ENCODE data around the gene RTN4IP1. TPM values are rescaled to one million over a fixed set of nuclear protein-coding genes. Genes with fewer than 3 reads are reported as not detected.

Gene RTN4IP1
- total and polyA plus RNA-seq, 9 of the 15 experiments (the other 6 are each of a cell fraction or from before 2014, with no cell fraction given), result 17.9 to 46.0 (median 22.2) TPM

DNA sequence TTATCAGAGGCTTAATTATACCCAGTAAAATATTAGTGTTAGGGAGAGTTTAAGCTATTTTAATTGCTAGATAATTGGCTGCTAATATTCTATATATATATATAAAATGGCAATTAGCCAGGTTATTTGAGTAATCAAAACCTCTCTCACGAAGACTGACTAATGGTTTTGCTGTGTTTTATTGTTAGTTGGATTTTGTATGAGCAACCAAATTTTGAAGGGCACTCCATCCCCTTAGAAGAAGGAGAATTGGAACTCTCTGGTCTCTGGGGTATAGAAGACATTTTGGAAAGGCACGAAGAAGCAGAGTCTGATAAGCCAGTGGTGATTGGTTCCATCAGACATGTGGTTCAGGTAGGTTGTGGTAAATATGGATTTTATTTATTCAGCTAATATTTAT lies 102.2 kb downstream of the RTN4IP1 start:
- H3K9me1 ChIP-seq (ENCODE audit: control insufficient read depth, insufficient read depth, low read length), result no peaks in the 10 kb centered on the region
- no peaks in the 10 kb centered on the region for H3K36me3 ChIP-seq (ENCODE audit: control insufficient read depth, insufficient read depth, low read length)
- ChIA-PET POLR2A (no interaction called here), CTCF (ENCODE audit: low intra/inter-chr PET ratio) (no interaction called here)
- FAIRE-seq, result no peak
- H3K4me3 ChIP-seq, result no peak overlapping the region
- H3K4me1 ChIP-seq (replicated peaks in 1 of 2; ENCODE audit: control insufficient read depth in 2 of 2, insufficient read depth in 2 of 2, low read length in 2 of 2), result no peaks in the 10 kb centered on the region
- BruUV-seq (replicated peaks), result no TSS peak
- WGBS (ENCODE audit: insufficient coverage, low coverage, missing lambda C conversion rate), result 9% methylated on average over 2 of the region's 2 CpGs
- no peak overlapping the region for H3K27ac ChIP-seq (ENCODE audit: extremely low read depth, low read depth, low read length)
- TF ChIP-seq POLR3G (IDR thresholded peaks at IDR 0.05; ENCODE audit: extremely low read depth, insufficient read length, insufficient replicate concordance) (no peak), SIN3A (IDR thresholded peaks at IDR 0.05; ENCODE audit: borderline replicate concordance in 2 of 2, control insufficient read depth in 1 of 2, low read depth in 2 of 2, low read length in 2 of 2) (no peak), FOXM1 (IDR thresholded peaks at IDR 0.05; ENCODE audit: low read depth) (no peak), FOXM1 (CRISPR knock-in tag; IDR thresholded peaks at IDR 0.05; ENCODE audit: low read depth) (no peak), FOXK1 (CRISPR knock-in tag; IDR thresholded peaks at IDR 0.05; ENCODE audit: borderline replicate concordance) (no peak), EHMT2 (IDR thresholded peaks at IDR 0.05) (no peak), LARP7 (IDR thresholded peaks at IDR 0.05) (no peak), ZNF584 (CRISPR knock-in tag; IDR thresholded peaks at IDR 0.05; ENCODE audit: low read depth) (no peak)
- TF ChIP-seq, protein P1, sequence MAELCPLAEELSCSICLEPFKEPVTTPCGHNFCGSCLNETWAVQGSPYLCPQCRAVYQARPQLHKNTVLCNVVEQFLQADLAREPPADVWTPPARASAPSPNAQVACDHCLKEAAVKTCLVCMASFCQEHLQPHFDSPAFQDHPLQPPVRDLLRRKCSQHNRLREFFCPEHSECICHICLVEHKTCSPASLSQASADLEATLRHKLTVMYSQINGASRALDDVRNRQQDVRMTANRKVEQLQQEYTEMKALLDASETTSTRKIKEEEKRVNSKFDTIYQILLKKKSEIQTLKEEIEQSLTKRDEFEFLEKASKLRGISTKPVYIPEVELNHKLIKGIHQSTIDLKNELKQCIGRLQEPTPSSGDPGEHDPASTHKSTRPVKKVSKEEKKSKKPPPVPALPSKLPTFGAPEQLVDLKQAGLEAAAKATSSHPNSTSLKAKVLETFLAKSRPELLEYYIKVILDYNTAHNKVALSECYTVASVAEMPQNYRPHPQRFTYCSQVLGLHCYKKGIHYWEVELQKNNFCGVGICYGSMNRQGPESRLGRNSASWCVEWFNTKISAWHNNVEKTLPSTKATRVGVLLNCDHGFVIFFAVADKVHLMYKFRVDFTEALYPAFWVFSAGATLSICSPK (IDR thresholded peaks at IDR 0.05; ENCODE audit: borderline replicate concordance), result no peak
- TF ChIP-seq, protein P2, sequence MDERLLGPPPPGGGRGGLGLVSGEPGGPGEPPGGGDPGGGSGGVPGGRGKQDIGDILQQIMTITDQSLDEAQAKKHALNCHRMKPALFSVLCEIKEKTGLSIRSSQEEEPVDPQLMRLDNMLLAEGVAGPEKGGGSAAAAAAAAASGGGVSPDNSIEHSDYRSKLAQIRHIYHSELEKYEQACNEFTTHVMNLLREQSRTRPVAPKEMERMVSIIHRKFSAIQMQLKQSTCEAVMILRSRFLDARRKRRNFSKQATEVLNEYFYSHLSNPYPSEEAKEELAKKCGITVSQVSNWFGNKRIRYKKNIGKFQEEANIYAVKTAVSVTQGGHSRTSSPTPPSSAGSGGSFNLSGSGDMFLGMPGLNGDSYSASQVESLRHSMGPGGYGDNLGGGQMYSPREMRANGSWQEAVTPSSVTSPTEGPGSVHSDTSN (CRISPR knock-in tag; IDR thresholded peaks at IDR 0.05; ENCODE audit: low read depth), result no peak
- TF ChIP-seq, protein P2 (tag; conservative IDR thresholded peaks at IDR 0.05; ENCODE audit: low read depth), result no peak
- peaks cover 0 to 3% of the 10 kb centered on the region in 2 experiments; a peak in 3 of 5 replicates for H3K27me3 ChIP-seq (ENCODE audit: control insufficient read depth in 2 of 2, insufficient read depth in 2 of 2, low read length in 2 of 2)
- no peaks in the 10 kb centered on the region for H4K20me1 ChIP-seq (replicated peaks; ENCODE audit: control insufficient read depth, insufficient read depth, low read length)
- H3K9me3 ChIP-seq (replicated peaks; ENCODE audit: control insufficient read depth, insufficient read depth, low read depth, low read length), result no peaks in the 10 kb centered on the region
- intact Hi-C loops (cut with micrococcal nuclease) (no loop called here), in situ Hi-C loops (cut with MboI) (no loop called here)
- H2AFZ ChIP-seq (ENCODE audit: low read depth, low read length), result no peak overlapping the region
- no peaks in the 10 kb centered on the region for H3K79me2 ChIP-seq (ENCODE audit: control insufficient read depth, insufficient read depth, low read length)
- DNase-seq (ENCODE audit: extremely low read depth in 1 of 4, low spot score in 3 of 4), result no peak
- no peak overlapping the region for H3K9ac ChIP-seq (ENCODE audit: insufficient read depth in 1 of 2, low read depth in 2 of 2, low read length in 2 of 2)
- no peak overlapping the region for H3K4me2 ChIP-seq (ENCODE audit: insufficient read depth, low read length)
- ATAC-seq, result no peak

Data from K562 (cell line).